Colonic mucosa (tissue), 4 donors: ENCODE results near the gene SNX24. TPM values are rescaled to one million over a fixed set of nuclear protein-coding genes. Genes with fewer than 3 reads are reported as not detected.

Source experiments
- DNase-seq: peaks from one replicate; pipeline ENCODE4 v3.0.0-alpha.2; 2020
- H3K27ac ChIP-seq: fragments of 200-600 bp; one replicate; pipeline ENCODE4 v1.8.0; 2021
- H3K27me3 ChIP-seq: fragments of 200-600 bp; one replicate; pipeline ENCODE4 v1.8.0; 2021
- H3K36me3 ChIP-seq: fragments of 200-600 bp; one replicate; pipeline ENCODE4 v1.8.0; 2021
- H3K4me1 ChIP-seq: fragments of 200-600 bp; one replicate; pipeline ENCODE4 v1.8.0; 2021; ENCODE audit warnings: mild to moderate bottlenecking
- H3K4me3 ChIP-seq: fragments of 200-600 bp; one replicate; pipeline ENCODE4 v1.8.0; 2021
- H3K9ac ChIP-seq, 2 donors: one replicate each; pipeline ENCODE4 v1.7.0; 2013; ENCODE audit warnings: control low read depth in 2 of 2, low read depth in 2 of 2, low read length in 2 of 2
- H3K9me3 ChIP-seq: fragments of 200-600 bp; one replicate; pipeline ENCODE4 v1.8.0; 2021
- intact Hi-C: fragments of 100-400 bp; cut with DNase I; formaldehyde crosslinking; loops from one replicate; pipeline ENCODE4 v1.14.1; 2022
- total RNA-seq, 2 donors: library from RNA; stranded (reverse); fragmentation: NEBNext Ultra II Directional in 1 of 2; extraction: Animal tissue kit (Norgen Biotek cat#: 25700) in 1 of 2; gene quantifications; one replicate each; pipeline ENCODE4 v1.2.1, GENCODE V29; 2021
- TF ChIP-seq, protein P1 (sequence below): fragments of 200-600 bp; IDR thresholded peaks from one replicate; pipeline ENCODE4 v1.8.0; 2022; ENCODE audit warnings: antibody characterized with exemption, mild to moderate bottlenecking
- donor health status: healthy.
- donor health status: DM: no; HTN: no; CAD: no.
- donor health status: DM: no; HTN: no; CAD: no.

SNX24 gene
- total RNA-seq, 2 donors from 2014 or later = 8.8 to 17.0 TPM

DNA sequence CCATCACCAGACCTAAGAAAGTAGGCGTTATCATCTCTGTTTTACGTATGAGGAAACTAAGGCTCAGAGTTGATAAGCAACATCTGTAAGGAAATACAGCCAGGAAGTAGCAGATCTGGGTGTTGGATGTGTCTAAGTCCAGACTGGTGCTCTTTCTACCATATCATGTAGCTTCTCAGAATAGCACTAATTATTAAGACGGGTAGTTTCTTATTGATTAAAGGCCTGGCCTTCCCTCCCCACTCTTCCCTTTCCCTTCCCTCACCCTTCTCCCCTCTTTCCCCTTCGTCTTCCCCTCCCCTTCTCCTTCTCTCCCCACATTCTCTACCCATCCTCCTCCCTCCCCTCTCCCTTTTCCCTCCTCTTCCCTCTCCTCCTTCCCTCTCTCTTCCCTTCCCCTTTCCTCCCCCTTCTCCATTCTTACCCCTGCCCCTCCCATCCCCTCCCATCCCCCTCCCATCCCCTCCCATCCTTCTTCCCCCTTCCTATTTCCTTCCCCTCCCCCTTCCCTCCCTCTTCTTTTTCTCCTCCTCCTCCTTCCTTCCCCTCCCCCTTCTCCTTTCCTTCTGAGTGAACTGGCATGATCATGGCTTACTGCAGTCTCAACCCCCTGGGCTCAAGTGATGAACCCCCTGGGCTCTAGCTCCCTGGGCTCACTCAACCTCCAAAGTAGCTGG, 79.4 kb downstream of the SNX24 start:
- no peaks in the 10 kb centered on the region for H3K36me3 ChIP-seq
- TF ChIP-seq, protein P1, sequence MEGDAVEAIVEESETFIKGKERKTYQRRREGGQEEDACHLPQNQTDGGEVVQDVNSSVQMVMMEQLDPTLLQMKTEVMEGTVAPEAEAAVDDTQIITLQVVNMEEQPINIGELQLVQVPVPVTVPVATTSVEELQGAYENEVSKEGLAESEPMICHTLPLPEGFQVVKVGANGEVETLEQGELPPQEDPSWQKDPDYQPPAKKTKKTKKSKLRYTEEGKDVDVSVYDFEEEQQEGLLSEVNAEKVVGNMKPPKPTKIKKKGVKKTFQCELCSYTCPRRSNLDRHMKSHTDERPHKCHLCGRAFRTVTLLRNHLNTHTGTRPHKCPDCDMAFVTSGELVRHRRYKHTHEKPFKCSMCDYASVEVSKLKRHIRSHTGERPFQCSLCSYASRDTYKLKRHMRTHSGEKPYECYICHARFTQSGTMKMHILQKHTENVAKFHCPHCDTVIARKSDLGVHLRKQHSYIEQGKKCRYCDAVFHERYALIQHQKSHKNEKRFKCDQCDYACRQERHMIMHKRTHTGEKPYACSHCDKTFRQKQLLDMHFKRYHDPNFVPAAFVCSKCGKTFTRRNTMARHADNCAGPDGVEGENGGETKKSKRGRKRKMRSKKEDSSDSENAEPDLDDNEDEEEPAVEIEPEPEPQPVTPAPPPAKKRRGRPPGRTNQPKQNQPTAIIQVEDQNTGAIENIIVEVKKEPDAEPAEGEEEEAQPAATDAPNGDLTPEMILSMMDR = no peak
- intact Hi-C loops = no loop called here
- no peak overlapping the region for H3K9ac ChIP-seq
- no peaks in the 10 kb centered on the region for H3K27me3 ChIP-seq
- no peak overlapping the region for H3K4me3 ChIP-seq
- no peak for DNase-seq
- no peaks in the 10 kb centered on the region for H3K4me1 ChIP-seq
- H3K27ac ChIP-seq = no peak overlapping the region
- no peaks in the 10 kb centered on the region for H3K9me3 ChIP-seq

DNA sequence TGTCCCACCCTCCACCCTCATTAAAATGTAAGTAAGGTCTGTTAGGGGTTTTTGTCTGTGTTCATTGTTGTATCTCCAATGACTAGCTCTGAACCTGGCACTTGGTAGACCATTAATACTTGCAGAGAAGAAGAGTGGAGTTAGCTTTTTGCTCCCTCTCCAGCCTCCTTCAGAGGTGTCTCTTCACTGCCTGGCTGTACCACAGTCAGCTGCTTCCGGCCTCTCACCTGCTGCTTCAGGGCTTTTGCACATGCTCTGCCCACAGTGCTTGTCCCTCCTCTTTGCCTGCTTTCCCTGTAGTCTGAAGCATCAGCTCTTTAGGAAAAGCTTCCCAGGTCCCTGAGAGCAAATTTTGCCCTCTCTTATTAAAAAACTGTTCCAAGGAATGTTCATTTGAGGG, 83.6 kb downstream of the SNX24 start:
- no peak overlapping the region for H3K27ac ChIP-seq
- no peaks in the 10 kb centered on the region for H3K27me3 ChIP-seq
- no peak overlapping the region for H3K4me3 ChIP-seq
- TF ChIP-seq, protein P1 = no peak
- DNase-seq = no peak
- H3K4me1 ChIP-seq = no peaks in the 10 kb centered on the region
- no peaks in the 10 kb centered on the region for H3K9me3 ChIP-seq
- no peaks in the 10 kb centered on the region for H3K36me3 ChIP-seq
- intact Hi-C loops = no loop called here
- H3K9ac ChIP-seq = no peak overlapping the region

DNA sequence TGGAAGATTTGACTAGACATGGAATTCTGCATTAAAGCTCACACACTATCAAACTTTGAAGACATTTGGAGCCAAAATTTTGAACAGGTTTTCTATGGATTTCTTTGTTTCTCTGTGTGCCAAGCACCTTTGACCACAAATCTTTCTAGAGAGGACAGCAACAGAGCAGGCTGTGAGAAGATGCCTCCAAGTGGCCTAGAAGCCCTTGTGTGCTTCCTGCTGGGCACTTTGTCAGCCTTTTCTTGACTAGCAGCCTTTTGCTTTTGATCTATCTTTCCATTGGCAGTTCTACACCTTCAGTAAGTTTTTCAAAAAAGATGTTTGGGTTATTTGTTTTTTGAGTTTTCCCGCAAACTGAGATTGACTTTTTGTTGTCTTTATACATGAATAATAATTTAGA, 84.6 kb downstream of the SNX24 start:
- no peaks in the 10 kb centered on the region for H3K36me3 ChIP-seq
- TF ChIP-seq, protein P1 = no peak
- H3K27ac ChIP-seq = no peak overlapping the region
- H3K9ac ChIP-seq = no peak overlapping the region
- H3K4me1 ChIP-seq = no peaks in the 10 kb centered on the region
- no peak for DNase-seq
- H3K4me3 ChIP-seq = no peak overlapping the region
- intact Hi-C loops = no loop called here
- no peaks in the 10 kb centered on the region for H3K27me3 ChIP-seq
- no peaks in the 10 kb centered on the region for H3K9me3 ChIP-seq

DNA sequence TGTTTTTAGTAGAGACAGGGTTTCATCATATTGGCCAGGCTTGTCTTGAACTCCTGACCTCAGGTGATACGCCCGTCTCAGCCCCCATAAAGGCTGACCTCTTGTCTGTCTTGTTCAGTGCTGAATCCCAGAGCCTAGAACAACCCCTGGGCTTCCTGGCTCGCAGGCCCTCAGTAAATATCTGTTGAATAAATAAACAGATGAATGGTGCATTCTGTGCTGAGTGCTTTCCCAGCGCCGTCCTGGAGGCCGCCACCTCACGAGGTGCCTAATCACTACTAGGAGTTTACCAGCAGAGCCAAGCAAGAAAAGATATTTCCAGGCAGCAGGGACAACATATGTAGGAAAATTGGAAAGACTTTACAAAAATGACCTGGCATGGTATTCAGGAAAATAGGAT, 88.5 kb downstream of the SNX24 start:
- Histone ChIP-seq H3K36me3 (no peaks in the 10 kb centered on the region), H3K9me3 (no peaks in the 10 kb centered on the region), H3K4me1 (no peaks in the 10 kb centered on the region), H3K9ac (no peak overlapping the region), H3K27ac (no peak overlapping the region), H3K4me3 (no peak overlapping the region), H3K27me3 (no peaks in the 10 kb centered on the region)
- DNase-seq = no peak
- intact Hi-C loops = no loop called here
- TF ChIP-seq, protein P1 = no peak

DNA sequence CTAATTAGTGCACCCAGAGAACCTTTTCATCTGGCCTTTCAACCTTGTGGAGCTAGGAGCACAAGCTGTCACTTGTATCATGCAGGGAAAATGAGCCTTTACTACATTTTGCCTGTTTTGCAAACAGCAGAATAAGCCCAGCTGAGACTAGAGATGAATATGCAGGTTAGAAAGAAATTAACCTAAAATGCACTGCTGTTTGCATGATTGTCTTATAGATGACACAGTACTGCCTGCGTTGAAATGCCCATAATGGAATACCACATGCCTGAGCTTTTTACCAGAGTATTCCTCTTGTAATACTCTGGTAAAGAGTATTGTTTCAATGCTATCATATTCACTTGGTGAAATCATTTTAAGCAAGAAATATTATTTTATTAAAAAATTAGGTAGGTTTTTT, 90.7 kb downstream of the SNX24 start:
- Histone ChIP-seq H3K4me3 (no peak overlapping the region), H3K9me3 (no peaks in the 10 kb centered on the region), H3K36me3 (no peaks in the 10 kb centered on the region), H3K9ac (no peak overlapping the region), H3K27ac (no peak overlapping the region), H3K27me3 (no peaks in the 10 kb centered on the region), H3K4me1 (no peaks in the 10 kb centered on the region)
- intact Hi-C loops = no loop called here
- DNase-seq = no peak
- TF ChIP-seq, protein P1 = no peak
